ENCODE measurements around the gene COMTD1.

Gene COMTD1

DNA sequence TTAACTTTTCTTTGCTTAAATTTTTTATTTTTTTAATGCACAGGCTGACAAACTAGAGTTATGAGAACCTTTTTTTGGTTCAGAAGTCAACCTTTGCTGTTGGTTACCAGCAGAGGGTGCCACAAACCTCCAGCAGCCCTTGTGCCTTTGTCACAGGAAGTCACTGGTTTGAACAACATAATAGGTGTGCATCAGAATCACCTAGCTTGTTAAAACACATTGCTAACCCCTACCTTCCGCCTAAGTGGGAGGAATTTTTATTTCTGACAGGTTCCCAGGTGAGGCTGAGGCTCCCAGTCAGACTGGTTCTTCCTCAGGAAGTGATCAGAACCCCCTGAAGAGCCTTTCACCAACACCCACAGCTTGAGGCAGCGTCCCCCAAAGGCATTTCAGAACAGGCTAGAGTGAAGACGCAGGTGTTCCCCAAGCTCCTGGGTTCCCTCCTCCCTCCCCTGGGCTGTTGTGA, 47.8 kb downstream of the COMTD1 start:
- no peak overlapping the region for H3K4me3 ChIP-seq (ENCODE audit: low read depth, low read length)
- no peaks in the 10 kb centered on the region for H3K27me3 ChIP-seq (replicated peaks)
- peak; percentile 53 for DNase-seq
- H3K36me3 ChIP-seq (replicated peaks), result no peaks in the 10 kb centered on the region
- H3K27ac ChIP-seq, result no peak overlapping the region
- TF ChIP-seq, protein P1, sequence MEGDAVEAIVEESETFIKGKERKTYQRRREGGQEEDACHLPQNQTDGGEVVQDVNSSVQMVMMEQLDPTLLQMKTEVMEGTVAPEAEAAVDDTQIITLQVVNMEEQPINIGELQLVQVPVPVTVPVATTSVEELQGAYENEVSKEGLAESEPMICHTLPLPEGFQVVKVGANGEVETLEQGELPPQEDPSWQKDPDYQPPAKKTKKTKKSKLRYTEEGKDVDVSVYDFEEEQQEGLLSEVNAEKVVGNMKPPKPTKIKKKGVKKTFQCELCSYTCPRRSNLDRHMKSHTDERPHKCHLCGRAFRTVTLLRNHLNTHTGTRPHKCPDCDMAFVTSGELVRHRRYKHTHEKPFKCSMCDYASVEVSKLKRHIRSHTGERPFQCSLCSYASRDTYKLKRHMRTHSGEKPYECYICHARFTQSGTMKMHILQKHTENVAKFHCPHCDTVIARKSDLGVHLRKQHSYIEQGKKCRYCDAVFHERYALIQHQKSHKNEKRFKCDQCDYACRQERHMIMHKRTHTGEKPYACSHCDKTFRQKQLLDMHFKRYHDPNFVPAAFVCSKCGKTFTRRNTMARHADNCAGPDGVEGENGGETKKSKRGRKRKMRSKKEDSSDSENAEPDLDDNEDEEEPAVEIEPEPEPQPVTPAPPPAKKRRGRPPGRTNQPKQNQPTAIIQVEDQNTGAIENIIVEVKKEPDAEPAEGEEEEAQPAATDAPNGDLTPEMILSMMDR (IDR thresholded peaks at IDR 0.05; ENCODE audit: low read depth, low read length, missing control alignments), result peak; percentile 84
- in situ Hi-C loops (cut with HindIII; ENCODE audit: low pct_ligation_motif_present, low sequenced_read_pairs), result no loop called here

DNA sequence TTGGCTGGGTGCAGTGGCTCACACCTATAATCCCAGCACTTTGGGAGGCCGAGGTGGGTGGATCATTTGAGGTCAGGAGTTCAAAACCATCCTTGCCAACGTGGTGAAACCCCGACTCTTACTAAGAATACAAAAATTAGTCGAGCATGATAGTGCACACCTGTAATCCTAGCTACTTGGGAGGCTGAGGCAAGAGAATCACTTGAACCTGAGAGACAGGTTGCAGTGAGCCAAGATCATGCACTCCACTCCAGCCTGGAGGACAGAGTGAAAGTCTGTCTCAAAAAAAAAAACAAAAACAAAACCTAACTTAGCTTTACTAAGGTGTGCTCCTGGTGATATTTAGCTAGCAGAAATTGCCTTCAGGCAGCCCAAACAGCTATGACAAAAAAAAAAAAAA, 49.4 kb downstream of the COMTD1 start:
- Histone ChIP-seq H3K4me3 (ENCODE audit: low read depth, low read length) (no peak overlapping the region), H3K27ac (no peak overlapping the region), H3K36me3 (replicated peaks) (no peaks in the 10 kb centered on the region), H3K27me3 (replicated peaks) (no peaks in the 10 kb centered on the region)
- in situ Hi-C loops (cut with HindIII; ENCODE audit: low pct_ligation_motif_present, low sequenced_read_pairs), result no loop called here
- TF ChIP-seq, protein P1 (IDR thresholded peaks at IDR 0.05; ENCODE audit: low read depth, low read length, missing control alignments), result no peak
- no peak for DNase-seq
